Measurements from ENCODE around the gene NOTUM.

DNA sequence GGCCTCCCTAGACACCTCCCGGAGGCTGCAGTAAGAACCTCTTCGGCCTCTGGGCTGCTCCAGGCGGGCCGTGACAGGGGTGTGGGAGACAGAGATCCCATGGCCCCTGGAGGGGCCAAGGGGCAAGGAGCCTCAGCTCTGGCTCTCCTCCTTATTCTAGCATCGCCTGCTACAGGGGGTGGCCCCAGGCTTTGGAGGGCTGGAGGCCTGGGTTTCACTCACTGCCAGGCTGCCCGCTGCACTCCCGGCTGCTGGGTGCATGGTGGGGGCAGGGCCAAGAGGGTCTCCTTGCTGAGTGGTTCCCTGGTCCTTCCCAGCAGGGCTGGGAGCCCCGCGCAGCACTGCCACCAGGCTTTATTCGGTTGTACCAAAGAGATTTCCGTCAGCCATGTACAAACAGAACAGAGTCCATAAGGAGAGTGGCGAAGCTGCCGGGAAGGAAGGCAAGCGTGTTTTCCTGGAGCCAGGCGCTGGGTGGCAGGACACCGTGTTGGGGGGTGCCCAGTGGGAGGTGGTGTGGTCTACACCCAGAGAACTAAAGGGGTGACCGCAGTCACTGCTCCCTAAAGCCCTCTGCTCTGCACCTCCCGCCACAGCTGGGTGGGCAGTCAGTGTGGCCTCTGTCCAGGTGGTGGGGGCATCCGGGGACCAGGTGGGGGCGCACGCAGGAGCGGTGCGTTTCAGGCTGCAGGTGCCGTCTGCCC, 56.9 kb downstream of the NOTUM start:
- TF ChIP-seq CTCF (conservative IDR thresholded peaks at IDR 0.05) (no peak), EZH2 (IDR thresholded peaks at IDR 0.05; ENCODE audit: low read depth) (no peak)

Measured in PC-9 (cell line).